GM21360 (cell line): ENCODE measurements around the gene SRPRB.

ENCODE experiments used
- ATAC-seq: cut with Tn5 transposase; IDR thresholded peaks from one replicate; pipeline ENCODE4 v1.9.1; 2021; ENCODE audit warnings: mild to moderate bottlenecking, moderate library complexity; ENCODE audit not compliant: unreplicated experiment

The SRPRB gene

DNA sequence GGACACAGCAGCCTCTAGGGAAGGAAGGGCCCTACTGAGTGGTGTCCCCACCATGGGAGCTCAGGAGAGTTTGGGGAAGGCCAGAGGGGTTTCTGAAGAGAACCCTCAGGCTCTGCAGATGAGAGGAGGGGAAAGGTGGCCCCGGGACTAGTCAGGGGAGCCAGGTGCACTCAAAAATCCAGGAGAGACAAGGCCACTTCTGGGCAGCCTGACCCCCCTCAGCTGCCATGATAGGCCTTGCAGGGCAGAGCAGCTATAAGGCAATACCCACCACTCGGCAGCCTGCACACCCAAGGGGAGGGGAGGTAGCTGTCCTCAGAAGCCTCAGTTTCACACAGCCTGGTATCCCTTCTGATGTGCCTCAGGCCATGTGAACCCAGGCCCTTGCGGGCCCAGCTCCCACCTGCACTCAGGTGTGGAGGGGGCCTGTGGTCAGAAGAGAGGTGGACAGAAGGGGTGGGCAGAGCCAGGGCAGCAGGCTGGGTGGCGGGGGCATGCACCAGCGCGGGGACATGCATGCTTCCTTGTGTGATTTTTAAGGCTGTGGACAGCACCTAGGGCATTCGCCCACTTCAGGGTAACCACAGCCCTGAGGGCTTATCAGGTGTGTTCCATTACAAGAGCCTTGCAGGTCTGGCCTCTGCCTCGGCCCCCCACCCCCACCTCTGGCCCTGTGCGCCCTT, 34.6 kb downstream of the SRPRB start:
- ATAC-seq = no peak

GRCh38 chr3:133840767-133841166, 35.2 kb downstream of the SRPRB start:
- ATAC-seq = no peak

GRCh38 chr3:133841196-133841595, 35.6 kb downstream of the SRPRB start:
- no peak for ATAC-seq

DNA sequence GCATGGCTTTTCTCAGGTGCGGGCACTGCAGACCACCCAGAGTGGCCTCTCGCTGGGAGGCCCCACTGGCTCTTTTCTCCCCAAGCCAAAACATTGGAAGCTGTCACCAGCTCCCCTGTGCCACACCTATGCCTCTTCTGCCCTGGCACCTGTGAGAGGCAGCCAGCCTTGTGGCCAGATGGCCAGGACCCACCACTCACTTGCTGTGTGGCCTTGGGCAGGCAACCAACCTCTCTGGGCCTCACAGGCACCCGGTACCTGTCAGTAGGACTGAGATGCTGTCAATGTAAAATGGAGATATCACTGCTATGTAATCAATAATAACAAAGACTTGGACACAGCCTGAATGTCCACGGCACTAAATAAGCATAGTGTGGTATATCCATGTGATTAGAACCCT, 36.5 kb downstream of the SRPRB start:
- ATAC-seq = no peak

DNA sequence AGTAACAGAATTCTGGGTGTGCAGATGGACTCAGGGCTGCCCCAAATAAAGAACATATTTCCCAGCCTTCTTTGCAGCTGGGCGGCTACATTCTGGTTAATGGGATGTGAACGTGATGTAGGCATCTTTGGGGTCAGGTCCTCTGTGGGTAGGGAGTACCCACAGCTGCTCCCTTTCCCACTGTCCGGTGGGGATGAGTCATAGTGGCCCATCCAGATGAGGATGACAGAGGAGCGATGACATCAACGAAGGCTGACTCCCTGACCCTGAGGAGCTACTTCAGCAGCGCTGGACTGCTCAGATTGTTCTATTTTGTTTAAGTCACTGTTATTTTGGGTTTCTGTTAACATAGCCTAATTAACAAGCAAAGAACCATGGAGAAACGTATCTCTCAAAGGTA, 38.0 kb downstream of the SRPRB start:
- no peak for ATAC-seq

GRCh38 chr3:133845127-133845526, 39.5 kb downstream of the SRPRB start:
- ATAC-seq = no peak

GRCh38 chr3:133849346-133849745, 43.7 kb downstream of the SRPRB start:
- ATAC-seq = no peak

- ATAC-seq = no peak
These were observed 44.4 kb downstream of the SRPRB start for GRCh38 chr3:133850034-133850433.

GRCh38 chr3:133851266-133851906, 45.8 kb downstream of the SRPRB start:
- ATAC-seq = peak; percentile 46

- peak; percentile 2 for ATAC-seq
These were observed 46.3 kb downstream of the SRPRB start for GRCh38 chr3:133851931-133852330.

DNA sequence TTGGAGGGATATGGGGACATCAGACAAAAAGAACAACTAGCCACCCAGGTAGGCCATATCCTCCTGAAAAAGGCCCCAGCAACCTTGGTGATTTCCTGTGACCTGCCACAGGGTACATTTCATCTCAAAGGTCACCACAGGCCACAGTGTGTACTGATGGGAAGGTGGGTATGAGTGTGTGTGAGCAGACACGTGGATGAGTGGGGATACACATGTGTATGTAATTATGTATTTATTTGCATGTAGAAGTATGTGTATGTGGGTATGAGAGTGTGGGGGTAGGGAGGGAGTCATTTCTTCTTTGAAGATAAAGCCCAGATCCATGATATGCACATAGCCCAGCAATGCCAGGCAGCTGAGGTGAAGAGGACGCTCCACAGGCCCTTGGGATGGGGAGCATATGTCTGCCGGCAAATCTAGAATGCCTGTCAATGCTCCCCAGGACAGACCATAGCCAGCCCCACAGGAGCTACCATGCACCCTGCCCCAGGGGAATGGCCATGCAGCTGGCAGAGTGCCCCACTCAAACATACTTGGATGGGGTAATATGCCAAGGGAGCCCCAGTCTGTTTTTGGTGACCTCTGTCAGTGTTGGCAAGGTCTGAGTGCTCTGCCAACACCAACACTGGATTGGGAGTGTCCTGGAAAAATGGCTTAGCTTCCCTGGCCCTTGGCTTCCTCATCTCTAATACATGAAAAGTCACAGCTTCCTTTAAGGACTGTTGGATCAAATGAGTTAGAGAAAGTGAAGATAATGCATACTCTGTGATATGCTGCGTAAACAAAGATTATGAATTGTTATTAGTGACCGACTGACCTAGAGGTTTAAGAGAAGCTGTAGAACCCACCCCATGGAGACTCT, 47.7 kb downstream of the SRPRB start:
- ATAC-seq = no peak

- ATAC-seq = no peak
These were observed 48.3 kb downstream of the SRPRB start for GRCh38 chr3:133853925-133854227.

DNA sequence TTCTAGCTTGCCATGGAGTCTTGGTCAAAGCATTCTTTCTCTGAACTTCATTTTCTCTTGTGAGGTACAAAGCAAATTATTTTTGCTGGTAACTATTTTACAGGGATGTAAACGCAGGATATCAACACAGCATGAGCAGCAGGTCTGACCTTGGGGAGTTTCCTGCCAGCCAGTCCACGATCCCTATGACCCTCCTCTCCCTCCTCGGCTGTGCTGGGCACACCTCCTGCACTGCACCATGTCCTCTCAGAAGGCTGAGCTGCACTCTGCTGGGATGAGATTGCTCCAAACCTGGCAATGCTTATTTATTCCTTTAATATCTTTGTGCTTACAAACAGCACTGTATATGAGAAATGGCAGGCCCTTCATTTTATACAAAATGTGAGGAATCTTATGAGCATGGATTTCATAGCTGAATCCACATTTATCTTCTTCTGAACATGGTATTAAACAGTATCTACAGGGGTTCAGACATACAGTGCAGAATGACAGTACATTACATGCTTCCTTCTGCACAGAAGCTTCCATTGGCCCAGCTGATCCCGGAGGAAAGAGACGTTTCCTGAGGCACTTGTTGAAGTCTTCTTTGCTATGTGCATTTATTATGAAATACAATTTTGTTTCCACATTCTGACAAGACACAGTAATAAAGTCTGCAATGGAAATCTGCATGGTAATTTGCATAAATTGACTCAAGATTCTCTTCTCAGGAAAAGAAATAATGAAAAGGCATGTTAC, 48.8 kb downstream of the SRPRB start:
- no peak for ATAC-seq

- ATAC-seq = no peak
These were observed 49.4 kb downstream of the SRPRB start for GRCh38 chr3:133855002-133855370.

DNA sequence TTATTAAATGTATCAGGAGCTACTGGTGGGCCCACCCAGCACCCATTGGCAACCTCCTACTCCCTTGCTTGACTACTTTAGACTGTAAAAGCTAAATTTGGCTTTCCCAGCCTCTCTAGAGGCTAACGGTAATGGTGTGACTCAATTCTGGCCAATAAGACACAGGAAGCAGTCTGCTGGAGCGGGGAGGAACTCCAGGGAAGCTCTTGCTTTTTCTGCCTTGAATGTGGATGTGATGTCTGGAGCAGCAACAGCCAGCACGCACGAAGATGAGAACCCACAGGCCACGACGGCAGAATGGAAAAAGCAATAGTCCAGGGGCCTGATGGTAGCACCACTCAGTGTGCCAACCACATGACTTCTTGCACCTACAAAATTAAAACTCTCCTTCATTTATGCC, 50.2 kb downstream of the SRPRB start:
- no peak for ATAC-seq

DNA sequence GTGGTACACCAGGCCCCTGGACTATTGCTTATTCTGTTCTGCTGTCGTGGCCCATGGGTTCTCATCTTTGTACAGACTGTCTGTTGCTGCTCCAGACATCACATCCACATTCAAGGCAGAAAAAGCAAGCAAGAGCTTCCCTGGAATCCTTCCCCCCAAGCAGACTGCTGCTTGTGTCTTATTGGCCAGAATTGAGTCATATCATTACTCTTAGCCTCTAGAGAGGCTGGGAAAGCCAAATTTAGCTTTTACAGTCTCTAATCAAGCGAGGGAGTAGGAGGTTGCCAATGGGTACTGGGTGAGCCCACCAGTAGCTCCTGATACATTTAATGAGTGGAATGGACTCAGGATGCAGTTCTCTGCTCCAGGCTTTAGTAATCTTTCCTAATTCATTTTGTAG, 50.7 kb downstream of the SRPRB start:
- no peak for ATAC-seq

GRCh38 chr3:133857767-133858166, 52.2 kb downstream of the SRPRB start:
- ATAC-seq = no peak

DNA sequence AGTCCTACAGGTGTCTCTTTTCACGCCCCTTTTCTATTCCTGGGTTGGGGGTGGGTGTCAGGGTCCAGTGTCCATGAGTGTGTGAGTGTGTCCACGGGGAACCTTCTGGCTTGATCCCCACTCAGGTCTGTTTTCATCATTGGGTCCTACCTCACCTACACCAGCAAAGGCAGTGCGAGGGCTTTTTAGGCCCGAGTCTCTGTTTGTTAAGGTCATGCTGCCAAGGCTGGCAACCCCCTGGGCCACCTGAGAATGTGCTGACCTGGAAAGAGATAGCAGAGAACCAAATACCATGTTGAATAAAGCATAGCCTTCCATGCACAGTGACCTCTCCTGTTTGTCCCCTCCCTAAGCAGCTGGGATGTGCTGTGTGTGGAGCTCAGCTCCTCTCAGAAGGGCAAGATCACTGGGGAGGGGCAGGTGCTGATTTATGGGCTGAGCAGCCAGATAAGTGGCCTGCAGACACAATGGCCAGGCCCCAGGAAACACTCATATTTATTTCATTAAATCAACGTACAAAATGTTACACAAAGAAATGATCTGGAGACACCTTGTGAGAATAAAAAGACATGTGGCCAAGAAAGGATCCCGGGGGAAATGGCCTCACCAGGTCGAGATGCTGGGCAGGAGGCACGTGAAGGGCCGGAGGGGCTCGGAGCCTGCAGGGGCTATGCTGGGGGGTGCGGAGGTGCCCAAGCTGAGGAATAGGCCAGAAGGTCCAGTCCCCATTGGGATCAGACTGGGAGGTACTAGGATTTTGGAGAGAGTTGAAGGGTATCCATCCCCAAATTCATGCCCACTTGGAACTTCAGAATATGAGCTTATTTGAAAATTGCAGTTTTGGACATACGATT, 54.0 kb downstream of the SRPRB start:
- ATAC-seq = no peak

GRCh38 chr3:133860519-133860918, 54.9 kb downstream of the SRPRB start:
- no peak for ATAC-seq

GRCh38 chr3:133862161-133862560, 56.5 kb downstream of the SRPRB start:
- ATAC-seq = no peak

DNA sequence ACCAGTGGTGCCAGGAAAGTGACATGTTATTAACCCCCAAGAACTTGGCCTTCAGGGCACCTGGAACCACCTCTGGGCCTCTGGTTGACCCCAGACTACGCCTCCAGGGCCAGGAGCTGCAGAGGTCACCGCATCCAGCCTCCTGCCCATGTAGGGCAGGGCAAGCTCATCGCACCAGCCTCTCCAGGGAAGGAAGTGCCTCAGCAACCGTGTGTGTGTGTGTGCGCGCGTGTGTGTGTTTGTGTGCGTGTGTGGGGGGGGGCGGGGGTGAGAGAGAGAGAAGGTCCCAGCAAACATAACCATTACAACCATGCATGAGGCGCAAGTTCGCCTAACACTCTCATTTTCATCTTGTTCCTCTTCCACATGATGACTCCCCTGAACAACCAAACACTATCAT, 58.3 kb downstream of the SRPRB start:
- ATAC-seq = no peak
